ENCODE data around the gene BBLN. TPM values are rescaled to one million over a fixed set of nuclear protein-coding genes. Genes with fewer than 3 reads are reported as not detected.
A peak's percentile ranks its signal among the peaks of the same experiment; 100 is the strongest.

Gene BBLN
- total and polyA plus RNA-seq, 7 donors = 111 to 273 (median 158) TPM

DNA sequence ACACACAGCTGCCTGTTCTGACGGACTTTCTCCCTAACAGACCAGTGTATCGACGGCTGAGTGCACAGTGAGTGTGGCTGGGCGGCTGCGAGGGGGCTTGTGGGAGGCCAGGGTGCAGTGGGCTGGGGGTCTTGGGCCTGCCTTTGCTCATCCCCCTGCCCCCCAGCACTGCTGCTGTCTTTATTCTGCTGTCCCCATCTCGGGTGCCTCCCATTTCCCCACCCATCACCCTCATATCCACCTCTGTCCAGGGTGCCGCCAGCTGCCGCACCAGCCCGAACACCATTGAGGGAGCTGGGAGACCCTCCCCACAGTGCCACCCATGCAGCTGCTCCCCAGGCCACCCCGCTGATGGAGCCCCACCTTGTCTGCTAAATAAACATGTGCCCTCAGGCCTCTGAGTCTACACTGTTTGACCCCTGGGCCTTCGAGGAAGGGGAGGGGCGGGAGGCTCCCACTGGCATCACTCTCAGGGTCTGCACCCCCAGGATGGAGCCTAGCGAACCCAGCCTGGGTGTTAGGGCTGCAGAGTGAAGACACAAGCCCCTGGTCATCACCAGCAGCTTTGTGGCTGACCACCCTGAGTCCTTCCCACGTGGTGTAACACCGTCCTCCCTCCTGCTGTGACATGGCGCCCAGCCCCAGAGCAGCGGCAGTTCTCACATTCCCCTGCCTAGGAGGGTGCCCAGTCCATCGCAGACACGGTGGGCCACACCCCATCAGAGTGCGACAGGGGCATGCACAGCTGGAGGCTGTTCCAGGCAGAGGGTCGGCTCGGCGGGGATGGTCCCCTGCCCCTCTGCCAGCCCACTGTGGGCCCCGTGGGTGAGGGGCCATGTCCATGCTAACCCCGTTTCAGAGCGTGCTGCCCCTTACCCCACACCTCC, 6.8 kb upstream of the BBLN start:
- Histone ChIP-seq H3K4me1 (peaks cover 0 to 5% (median 0%) of the 10 kb centered on the region in 4 donors), H3K27ac (no peak overlapping the region), H3K4me3 (no peak overlapping the region), H3K9me3 (no peaks in the 10 kb centered on the region), H3K36me3 (no peaks in the 10 kb centered on the region), H3K27me3 (no peaks in the 10 kb centered on the region)
- no peak for TF ChIP-seq EP300 (IDR thresholded peaks at IDR 0.05)
- no peak for TF ChIP-seq POLR2AphosphoS5 (IDR thresholded peaks at IDR 0.05)
- TF ChIP-seq POLR2A (IDR thresholded peaks at IDR 0.05) = no peak
- TF ChIP-seq, protein P1, sequence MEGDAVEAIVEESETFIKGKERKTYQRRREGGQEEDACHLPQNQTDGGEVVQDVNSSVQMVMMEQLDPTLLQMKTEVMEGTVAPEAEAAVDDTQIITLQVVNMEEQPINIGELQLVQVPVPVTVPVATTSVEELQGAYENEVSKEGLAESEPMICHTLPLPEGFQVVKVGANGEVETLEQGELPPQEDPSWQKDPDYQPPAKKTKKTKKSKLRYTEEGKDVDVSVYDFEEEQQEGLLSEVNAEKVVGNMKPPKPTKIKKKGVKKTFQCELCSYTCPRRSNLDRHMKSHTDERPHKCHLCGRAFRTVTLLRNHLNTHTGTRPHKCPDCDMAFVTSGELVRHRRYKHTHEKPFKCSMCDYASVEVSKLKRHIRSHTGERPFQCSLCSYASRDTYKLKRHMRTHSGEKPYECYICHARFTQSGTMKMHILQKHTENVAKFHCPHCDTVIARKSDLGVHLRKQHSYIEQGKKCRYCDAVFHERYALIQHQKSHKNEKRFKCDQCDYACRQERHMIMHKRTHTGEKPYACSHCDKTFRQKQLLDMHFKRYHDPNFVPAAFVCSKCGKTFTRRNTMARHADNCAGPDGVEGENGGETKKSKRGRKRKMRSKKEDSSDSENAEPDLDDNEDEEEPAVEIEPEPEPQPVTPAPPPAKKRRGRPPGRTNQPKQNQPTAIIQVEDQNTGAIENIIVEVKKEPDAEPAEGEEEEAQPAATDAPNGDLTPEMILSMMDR (IDR thresholded peaks at IDR 0.05) = no peak
- WGBS, 2 donors = 86 to 88% methylated on average over 26 of the region's 26 CpGs
- intact Hi-C loops (cut with DNase I) = no loop called here
- no peak for DNase-seq

GRCh38 chr9:128153947-128154695, 5.9 kb upstream of the BBLN start:
- Histone ChIP-seq H3K4me1 (peaks cover 0 to 4% (median under 1%) of the 10 kb centered on the region in 4 donors), H3K27me3 (no peaks in the 10 kb centered on the region), H3K9me3 (no peaks in the 10 kb centered on the region), H3K4me3 (no peak overlapping the region), H3K36me3 (no peaks in the 10 kb centered on the region), H3K27ac (no peak overlapping the region)
- DNase-seq = no peak
- intact Hi-C loops (cut with DNase I) = no loop called here
- 86 to 90% methylated on average over 13 of the region's 13 CpGs for WGBS, 2 donors
- TF ChIP-seq EP300 (IDR thresholded peaks at IDR 0.05) (no peak), POLR2A (IDR thresholded peaks at IDR 0.05) (no peak), POLR2AphosphoS5 (IDR thresholded peaks at IDR 0.05) (no peak)
- TF ChIP-seq, protein P1 (IDR thresholded peaks at IDR 0.05) = no peak

DNA sequence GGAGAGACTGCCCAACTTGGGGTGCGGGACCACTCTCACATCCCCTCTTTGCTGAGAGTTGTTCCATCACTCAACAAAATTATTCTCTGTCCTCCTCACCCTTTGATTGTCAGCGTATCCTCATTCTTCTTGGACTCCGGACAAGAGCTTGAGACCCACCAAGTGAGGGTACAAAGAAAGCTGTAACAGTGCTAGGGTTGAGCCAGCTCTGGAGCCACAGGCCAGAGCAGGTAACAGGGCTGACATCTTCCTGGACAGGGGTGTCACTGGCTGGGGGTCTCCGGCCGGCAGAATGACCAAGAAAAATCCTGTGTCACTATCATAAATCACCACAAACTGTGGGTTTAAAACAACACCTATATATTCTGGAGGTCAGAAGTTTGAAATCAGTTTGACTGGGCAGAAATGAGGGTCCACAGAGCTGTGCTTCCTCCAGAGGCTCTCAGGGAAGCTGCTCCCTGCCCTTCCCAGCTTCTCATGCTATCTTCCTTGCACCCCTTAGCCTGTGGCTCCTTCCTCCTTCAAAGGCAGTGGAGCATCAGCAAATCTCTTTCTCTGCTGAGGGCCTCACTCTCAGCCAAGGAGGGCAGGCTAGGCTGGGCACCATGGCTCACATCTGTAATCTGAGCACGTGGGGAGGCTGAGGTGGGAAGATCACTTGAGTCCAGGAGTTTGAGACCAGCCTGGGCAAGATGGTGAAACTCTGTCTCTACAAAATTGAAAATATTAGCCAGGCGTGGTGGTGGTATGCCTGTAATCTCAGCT, 4.1 kb upstream of the BBLN start:
- H3K27ac ChIP-seq = no peak overlapping the region
- DNase-seq = no peak
- H3K27me3 ChIP-seq = no peaks in the 10 kb centered on the region
- intact Hi-C loops (cut with DNase I) = no loop called here
- TF ChIP-seq POLR2A (IDR thresholded peaks at IDR 0.05) (no peak), POLR2AphosphoS5 (IDR thresholded peaks at IDR 0.05) (no peak), EP300 (IDR thresholded peaks at IDR 0.05) (no peak)
- TF ChIP-seq, protein P1 (IDR thresholded peaks at IDR 0.05) = no peak
- no peaks in the 10 kb centered on the region for H3K36me3 ChIP-seq
- H3K9me3 ChIP-seq = no peaks in the 10 kb centered on the region
- WGBS, 2 donors = 83 to 87% methylated on average over 7 of the region's 7 CpGs
- H3K4me3 ChIP-seq = no peak overlapping the region
- H3K4me1 ChIP-seq = peaks cover 0 to 13% (median 11%) of the 10 kb centered on the region in 4 donors

DNA sequence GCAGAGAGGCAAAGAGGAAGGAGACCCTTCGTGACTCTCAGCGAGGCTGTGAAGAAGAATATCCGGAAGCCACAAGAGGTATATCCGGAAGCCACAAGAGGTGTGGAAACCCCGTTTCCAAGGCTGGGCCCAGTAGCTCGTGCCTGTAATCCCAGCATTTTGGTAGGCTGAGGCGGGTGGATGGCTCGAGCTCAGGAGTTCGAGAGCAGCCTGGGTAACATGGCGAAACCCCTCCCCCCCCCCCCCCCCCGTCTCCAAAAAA, 612 bp upstream of the BBLN start:
- Histone ChIP-seq H3K36me3 (peaks cover 0 to 18% (median 8%) of the 10 kb centered on the region in 4 donors), H3K4me3 (peak overlapping the region; percentile 25 to 73 (median 66)), H3K27ac (peak overlapping the region; percentile 64 to 75 (median 72)), H3K4me1 (peaks cover 0 to 26% (median 16%) of the 10 kb centered on the region in 4 donors), H3K9me3 (no peaks in the 10 kb centered on the region), H3K27me3 (no peaks in the 10 kb centered on the region)
- intact Hi-C loops (cut with DNase I) = no loop called here
- DNase-seq = no peak
- 18 to 25% methylated on average over 11 of the region's 11 CpGs for WGBS, 2 donors
- TF ChIP-seq POLR2A (IDR thresholded peaks at IDR 0.05) (no peak), POLR2AphosphoS5 (IDR thresholded peaks at IDR 0.05) (no peak), EP300 (IDR thresholded peaks at IDR 0.05) (no peak)
- TF ChIP-seq, protein P1 (IDR thresholded peaks at IDR 0.05) = no peak

All from sigmoid colon (tissue), 7 donors.